ENCODE results near the gene ISG15.

GRCh38 chr1:1045129-1045528 is 31.8 kb downstream of the ISG15 start:
- TF ChIP-seq CTCF (IDR thresholded peaks at IDR 0.05) (no peak), POLR2A (IDR thresholded peaks at IDR 0.05) (no peak)
